Measurements from ENCODE around the gene ACACA. TPM values are rescaled to one million over a fixed set of nuclear protein-coding genes. Genes with fewer than 3 reads are reported as not detected.

The ACACA gene
- total and polyA plus RNA-seq, 2 experiments from 2014 or later, result 59.6 to 164 TPM

GRCh38 chr17:37182786-37183465 lies 223.7 kb downstream of the ACACA start:
- Histone ChIP-seq H3K4me2 (no peak overlapping the region), H3K27me3 (ENCODE audit: insufficient read depth) (no peaks in the 10 kb centered on the region), H3K4me1 (ENCODE audit: insufficient read depth) (no peaks in the 10 kb centered on the region), H2AFZ (no peak overlapping the region), H3K4me3 (no peak overlapping the region), H3K79me2 (replicated peaks; ENCODE audit: insufficient read depth) (no peaks in the 10 kb centered on the region), H3K36me3 (ENCODE audit: insufficient read depth) (peaks cover 23% of the 10 kb centered on the region), H3K9me2 (ENCODE audit: insufficient read depth) (no peaks in the 10 kb centered on the region), H3F3A (replicated peaks; ENCODE audit: low read depth) (no peaks in the 10 kb centered on the region), H3K27ac (ENCODE audit: low read depth) (no peak overlapping the region), H4K20me1 (replicated peaks; ENCODE audit: insufficient read depth) (no peaks in the 10 kb centered on the region)
- Mint-ChIP-seq H3K27me3 (ENCODE audit: insufficient read depth, low read depth, poor library complexity) (peaks cover 2% of the 10 kb centered on the region), H3K36me3 (ENCODE audit: low read depth) (peaks cover 48% of the 10 kb centered on the region), H3K4me1 (no peaks in the 10 kb centered on the region), H3K9me3 (no peaks in the 10 kb centered on the region), H3K4me3 (no peak overlapping the region), H3K27ac (peak overlapping the region; percentile 53; the same call in 1 of the 2 replicates)
- DNase-seq (ENCODE audit: low spot score) (no peak), ATAC-seq (no peak)
- no peak for TF ChIP-seq EZH2 (IDR thresholded peaks at IDR 0.05; ENCODE audit: low read depth, unreplicated experiment)
- no peak for TF ChIP-seq ZNF462 (CRISPR knock-in tag; IDR thresholded peaks at IDR 0.05)
- TF ChIP-seq EZH2phosphoT487 (IDR thresholded peaks at IDR 0.05; ENCODE audit: unreplicated experiment), result no peak
- no peak for TF ChIP-seq ZNF114 (CRISPR knock-in tag; IDR thresholded peaks at IDR 0.05)
- TF ChIP-seq ZNF331 (CRISPR knock-in tag; IDR thresholded peaks at IDR 0.05; ENCODE audit: low read depth), result no peak
- no peak for TF ChIP-seq REST (IDR thresholded peaks at IDR 0.05; ENCODE audit: unreplicated experiment)
- TF ChIP-seq JUNB (IDR thresholded peaks at IDR 0.05; ENCODE audit: unreplicated experiment), result no peak
- no peak for TF ChIP-seq POLR2AphosphoS5 (IDR thresholded peaks at IDR 0.05; ENCODE audit: low read depth)
- no peak for TF ChIP-seq CTCF (conservative IDR thresholded peaks at IDR 0.05; ENCODE audit: low read depth in 2 of 2)
- no peak for TF ChIP-seq CREB1 (CRISPR knock-in tag; IDR thresholded peaks at IDR 0.05; ENCODE audit: low read depth)
- no peak for TF ChIP-seq NANOG (IDR thresholded peaks at IDR 0.05; ENCODE audit: borderline replicate concordance)
- TF ChIP-seq STAT1 (IDR thresholded peaks at IDR 0.05; ENCODE audit: unreplicated experiment), result no peak
- no peak for TF ChIP-seq ETS1 (IDR thresholded peaks at IDR 0.05)

Measured in GM23338 (cell line).